Osteoblast (primary cell): ENCODE results near the gene TTC31. TPM values are rescaled to one million over a fixed set of nuclear protein-coding genes. Genes with fewer than 3 reads are reported as not detected.

Experiments used
- DNase-seq: peaks from one replicate; pipeline ENCODE4 v3.0.0; 2011; ENCODE audit warnings: low spot score, mixed read lengths; ENCODE audit not compliant: insufficient read length; ENCODE audit errors: missing footprints
- H2AFZ ChIP-seq: 2 replicates; pipeline ENCODE4 v1.6.0; 2011; ENCODE audit warnings: mild to moderate bottlenecking, low read length
- H3K27ac ChIP-seq: 2 replicates; pipeline ENCODE4 v1.5.1; 2011; ENCODE audit warnings: mild to moderate bottlenecking, low read depth, low read length, moderate library complexity
- H3K27me3 ChIP-seq: 2 replicates; pipeline ENCODE4 v1.6.0; 2012; ENCODE audit warnings: mild to moderate bottlenecking, control low read depth, inconsistent platforms, low read length, moderate library complexity; ENCODE audit not compliant: insufficient read depth
- H3K36me3 ChIP-seq: 2 replicates; pipeline ENCODE4 v1.5.1; 2011; ENCODE audit warnings: mild to moderate bottlenecking, low read length, control low read depth, moderate library complexity; ENCODE audit not compliant: insufficient read depth
- H3K4me1 ChIP-seq: 2 replicates; pipeline ENCODE4 v1.5.1; 2011; ENCODE audit warnings: mild to moderate bottlenecking, low read length, control low read depth, moderate library complexity; ENCODE audit not compliant: insufficient read depth
- H3K4me2 ChIP-seq: 2 replicates; pipeline ENCODE4 v1.6.0; 2011; ENCODE audit warnings: mild to moderate bottlenecking, low read length; ENCODE audit not compliant: insufficient read depth
- H3K4me3 ChIP-seq: fragments of 200-600 bp; sonication (generic); 3 replicates; pipeline ENCODE4 v1.5.1; 2012; ENCODE audit warnings: mild to moderate bottlenecking, low read length, inconsistent platforms; ENCODE audit not compliant: insufficient read depth
- H3K79me2 ChIP-seq: 2 replicates; pipeline ENCODE4 v1.6.0; 2012; ENCODE audit warnings: mild to moderate bottlenecking, low read length, control low read depth, inconsistent platforms; ENCODE audit not compliant: insufficient read depth
- H3K9me3 ChIP-seq: 2 replicates; pipeline ENCODE4 v1.5.1; 2011; ENCODE audit warnings: low read depth, low read length, control low read depth
- H4K20me1 ChIP-seq: 2 replicates; pipeline ENCODE4 v1.6.0; 2012; ENCODE audit warnings: mild to moderate bottlenecking, low read length, control low read depth; ENCODE audit not compliant: insufficient read depth
- total RNA-seq: library from RNA; depleted of rRNA; stranded (reverse); fragments of >200 nt; gene quantifications from 2 replicates; pipeline ENCODE4 v1.2.3, GENCODE V29; 2012
- TF ChIP-seq, protein P1 (sequence below): IDR thresholded peaks from 2 replicates; pipeline ENCODE4 v1.5.1; 2011; ENCODE audit warnings: mild to moderate bottlenecking, low read depth, low read length, moderate library complexity; ENCODE audit errors: extremely low read depth

The TTC31 gene
- total RNA-seq, 1 donor, result 17.0 TPM

DNA sequence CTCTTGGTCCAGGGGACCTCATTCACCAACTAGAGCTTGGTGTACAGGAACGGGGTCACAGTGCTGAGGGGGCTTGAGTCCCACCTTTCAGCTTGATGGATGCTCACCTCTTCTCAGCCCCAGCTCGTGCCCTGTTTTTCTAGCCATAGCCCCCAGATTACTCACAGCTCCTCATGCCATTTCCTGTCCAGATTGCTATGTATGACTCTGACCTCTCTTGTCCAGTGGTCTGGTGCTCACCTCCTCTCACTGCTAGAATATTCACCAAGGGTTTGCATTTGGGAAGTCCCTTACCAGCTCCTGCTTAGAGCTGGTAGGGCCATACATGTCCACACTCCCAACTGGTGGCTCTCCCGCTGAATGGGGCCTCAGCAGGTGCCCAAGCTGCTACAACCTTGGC lies 10.7 kb downstream of the TTC31 start:
- Histone ChIP-seq H3K27ac (no peak overlapping the region), H3K9me3 (no peaks in the 10 kb centered on the region), H4K20me1 (no peaks in the 10 kb centered on the region), H3K27me3 (no peaks in the 10 kb centered on the region), H2AFZ (no peak overlapping the region), H3K4me3 (no peak overlapping the region), H3K36me3 (peaks cover 41% of the 10 kb centered on the region), H3K79me2 (peaks cover 11% of the 10 kb centered on the region), H3K4me2 (no peak overlapping the region), H3K4me1 (peaks cover 22% of the 10 kb centered on the region)
- peak; percentile 44 for DNase-seq
- TF ChIP-seq, protein P1, sequence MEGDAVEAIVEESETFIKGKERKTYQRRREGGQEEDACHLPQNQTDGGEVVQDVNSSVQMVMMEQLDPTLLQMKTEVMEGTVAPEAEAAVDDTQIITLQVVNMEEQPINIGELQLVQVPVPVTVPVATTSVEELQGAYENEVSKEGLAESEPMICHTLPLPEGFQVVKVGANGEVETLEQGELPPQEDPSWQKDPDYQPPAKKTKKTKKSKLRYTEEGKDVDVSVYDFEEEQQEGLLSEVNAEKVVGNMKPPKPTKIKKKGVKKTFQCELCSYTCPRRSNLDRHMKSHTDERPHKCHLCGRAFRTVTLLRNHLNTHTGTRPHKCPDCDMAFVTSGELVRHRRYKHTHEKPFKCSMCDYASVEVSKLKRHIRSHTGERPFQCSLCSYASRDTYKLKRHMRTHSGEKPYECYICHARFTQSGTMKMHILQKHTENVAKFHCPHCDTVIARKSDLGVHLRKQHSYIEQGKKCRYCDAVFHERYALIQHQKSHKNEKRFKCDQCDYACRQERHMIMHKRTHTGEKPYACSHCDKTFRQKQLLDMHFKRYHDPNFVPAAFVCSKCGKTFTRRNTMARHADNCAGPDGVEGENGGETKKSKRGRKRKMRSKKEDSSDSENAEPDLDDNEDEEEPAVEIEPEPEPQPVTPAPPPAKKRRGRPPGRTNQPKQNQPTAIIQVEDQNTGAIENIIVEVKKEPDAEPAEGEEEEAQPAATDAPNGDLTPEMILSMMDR, result no peak

DNA sequence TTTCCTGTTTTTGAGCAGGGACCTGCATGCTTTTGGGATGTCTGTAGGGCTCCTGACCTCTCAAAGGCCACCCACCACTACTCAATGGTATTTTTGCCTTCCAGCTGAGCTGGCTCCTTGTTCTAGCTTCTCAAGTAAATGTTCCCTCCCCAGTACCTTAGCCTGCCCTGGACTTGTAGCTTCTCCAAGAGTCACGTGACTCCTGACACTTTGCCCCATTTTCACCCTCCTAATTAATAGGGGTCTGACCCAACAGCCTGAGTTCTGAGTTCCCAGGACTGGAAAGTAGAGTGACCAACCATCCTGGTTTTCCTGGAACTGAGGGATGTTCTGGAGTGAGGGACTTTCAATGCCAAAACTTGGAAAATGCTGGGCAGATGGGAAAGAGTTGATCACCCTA lies 12.6 kb downstream of the TTC31 start:
- H3K27me3 ChIP-seq, result no peaks in the 10 kb centered on the region
- no peak overlapping the region for H2AFZ ChIP-seq
- no peak for DNase-seq
- peaks cover 19% of the 10 kb centered on the region for H3K4me1 ChIP-seq
- TF ChIP-seq, protein P1, result no peak
- no peaks in the 10 kb centered on the region for H4K20me1 ChIP-seq
- no peak overlapping the region for H3K27ac ChIP-seq
- H3K36me3 ChIP-seq, result peaks cover 37% of the 10 kb centered on the region
- H3K79me2 ChIP-seq, result no peaks in the 10 kb centered on the region
- H3K9me3 ChIP-seq, result no peaks in the 10 kb centered on the region
- H3K4me2 ChIP-seq, result no peak overlapping the region
- no peak overlapping the region for H3K4me3 ChIP-seq

DNA sequence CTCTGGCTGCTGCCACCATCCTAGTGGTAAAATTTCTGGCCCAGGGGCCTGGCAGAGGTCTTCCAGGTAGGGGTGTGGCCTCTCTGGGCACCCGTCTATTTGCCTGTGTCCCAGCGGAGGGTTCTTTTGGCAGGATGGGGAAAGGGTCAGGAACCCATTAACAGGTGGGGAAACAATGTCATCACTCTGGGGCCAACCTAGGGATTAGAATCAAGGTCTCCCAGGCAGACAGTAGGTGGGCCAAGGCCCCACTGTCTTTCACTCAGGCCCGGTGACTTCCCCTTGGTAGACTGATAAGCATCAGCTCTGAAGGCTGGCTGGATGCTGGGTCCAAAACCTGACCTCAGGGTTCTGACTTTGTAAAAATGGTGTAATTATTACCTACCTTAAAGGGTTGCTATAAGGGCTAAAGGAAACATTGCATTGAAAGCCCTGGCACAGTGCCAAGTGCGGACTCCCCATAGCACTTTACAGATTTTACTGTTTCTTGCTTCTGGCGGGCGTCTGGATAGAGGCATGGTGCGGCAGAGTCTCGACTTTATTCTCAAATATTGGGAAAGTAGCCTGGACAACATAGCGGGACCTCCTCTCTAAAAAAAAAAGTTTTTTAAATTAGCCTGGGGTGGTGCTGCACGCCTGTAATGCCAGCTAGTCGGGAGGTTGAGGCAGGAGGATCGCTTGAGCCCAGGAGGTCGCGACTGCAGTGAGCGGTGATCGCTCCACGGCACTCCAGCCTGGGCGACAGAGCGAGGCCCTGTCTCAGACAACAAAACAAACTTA lies 14.3 kb downstream of the TTC31 start:
- Histone ChIP-seq H3K4me3 (no peak overlapping the region), H3K4me2 (peak overlapping the region; percentile 84), H3K27me3 (no peaks in the 10 kb centered on the region), H4K20me1 (no peaks in the 10 kb centered on the region), H3K27ac (no peak overlapping the region), H3K4me1 (peaks cover 19% of the 10 kb centered on the region), H3K9me3 (no peaks in the 10 kb centered on the region), H3K36me3 (peaks cover 21% of the 10 kb centered on the region), H2AFZ (peak overlapping the region; percentile 65), H3K79me2 (no peaks in the 10 kb centered on the region)
- DNase-seq, result peak; percentile 30
- TF ChIP-seq, protein P1, result no peak

DNA sequence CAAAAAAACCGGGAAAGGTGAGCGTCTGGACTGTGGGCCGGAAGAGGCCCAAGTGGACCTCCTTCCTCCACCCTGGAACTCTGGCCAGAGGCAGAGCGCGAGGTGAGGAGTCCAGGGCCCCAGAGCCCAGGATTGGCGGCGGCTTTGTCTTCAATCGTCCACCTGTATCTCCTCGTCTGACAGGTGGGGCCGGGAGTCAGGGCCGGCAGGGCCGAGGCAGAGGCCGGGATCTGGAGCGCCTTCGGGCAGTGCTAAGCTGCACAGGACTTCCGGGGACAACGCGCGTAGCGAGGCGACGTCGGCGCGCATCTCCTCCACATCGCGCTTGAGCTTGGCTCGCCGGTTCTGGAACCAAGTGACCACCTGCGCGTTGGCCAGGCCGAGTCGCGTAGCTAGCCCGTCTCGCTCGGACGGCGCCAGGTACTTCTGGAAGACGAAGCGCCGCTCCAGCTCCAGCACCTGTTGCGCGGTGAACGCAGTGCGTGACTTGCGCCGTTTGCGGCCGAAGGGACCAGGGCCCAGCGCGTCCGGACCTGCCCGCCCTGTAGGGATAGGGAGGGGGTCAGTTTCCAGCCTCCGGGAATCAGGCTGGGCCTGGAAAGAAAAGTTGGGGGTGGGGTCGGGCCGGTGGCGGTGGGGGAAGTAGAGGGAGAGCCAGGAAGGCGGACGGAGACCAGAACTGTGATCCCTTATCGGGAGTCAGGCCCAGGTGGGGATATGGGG lies 15.1 kb downstream of the TTC31 start:
- peak; percentile 71 for DNase-seq
- Histone ChIP-seq H3K36me3 (peaks cover 13% of the 10 kb centered on the region), H3K4me2 (peak overlapping the region; percentile 84), H4K20me1 (no peaks in the 10 kb centered on the region), H3K4me3 (peak overlapping the region; percentile 75), H3K9me3 (no peaks in the 10 kb centered on the region), H3K79me2 (peaks cover 4% of the 10 kb centered on the region), H3K27ac (no peak overlapping the region), H2AFZ (peak overlapping the region; percentile 65), H3K27me3 (no peaks in the 10 kb centered on the region), H3K4me1 (peaks cover 19% of the 10 kb centered on the region)
- TF ChIP-seq, protein P1, result no peak
